A673 (cell line): ENCODE results near the gene FAM171A2. TPM values are rescaled to one million over a fixed set of nuclear protein-coding genes. Genes with fewer than 3 reads are reported as not detected.

ENCODE experiments used
- Bru-seq: library from RNA; stranded (reverse); fragments of 400-500 nt; gene quantifications from one replicate; lab custom pipeline; 2021; lab: Mats Ljungman, UMichigan
- BruChase-seq, 2 experiments: library from RNA; stranded (reverse); fragments of 400-500 nt; gene quantifications; one replicate each; lab custom pipeline; 2021; lab: Mats Ljungman, UMichigan
- BruUV-seq: library from RNA; stranded (reverse); fragments of 400-500 nt; replicated peaks from 2 replicates; lab custom pipeline; 2021; lab: Mats Ljungman, UMichigan
- CTCF ChIA-PET: fragments of 300-600 bp; sonication (Branson Sonifier 250); formaldehyde crosslinking; loops from one replicate; lab custom pipeline; 2022; ENCODE audit warnings: antibody characterized with exemption; lab: Charles Lee
- POLR2A ChIA-PET: fragments of 300-600 bp; sonication (Branson Sonifier 250); formaldehyde crosslinking; loops from one replicate; lab custom pipeline; 2022; ENCODE audit warnings: antibody characterized with exemption; ENCODE audit not compliant: low non-redundant PET; lab: Charles Lee
- DNase-seq: peaks from one replicate; pipeline ENCODE4 v3.0.0-alpha.2; 2015; ENCODE audit warnings: low spot score
- H3K27ac ChIP-seq: fragments of 200-600 bp; sonication (generic); 2 replicates; pipeline ENCODE4 v1.5.1; 2016; ENCODE audit warnings: mixed run types, low read depth, mild to moderate bottlenecking, mixed read lengths, antibody characterized with exemption, low read length; ENCODE audit not compliant: poor library complexity, severe bottlenecking
- H3K27me3 ChIP-seq: fragments of 200-600 bp; sonication (generic); replicated peaks from 2 replicates; pipeline ENCODE4 v1.6.1; 2017; ENCODE audit warnings: mixed run types, low read depth, mild to moderate bottlenecking, mixed read lengths, antibody characterized with exemption, low read length; ENCODE audit not compliant: insufficient read depth, poor library complexity
- H3K36me3 ChIP-seq: fragments of 200-600 bp; sonication (generic); 2 replicates; pipeline ENCODE4 v1.6.1; 2016; ENCODE audit warnings: mixed run types, mild to moderate bottlenecking, mixed read lengths, antibody characterized with exemption, low read length; ENCODE audit not compliant: insufficient read depth, poor library complexity, severe bottlenecking
- H3K4me1 ChIP-seq: fragments of 200-600 bp; sonication (generic); 2 replicates; pipeline ENCODE4 v1.6.1; 2017; ENCODE audit warnings: mixed run types, mild to moderate bottlenecking, mixed read lengths, antibody characterized with exemption, low read length; ENCODE audit not compliant: insufficient read depth, poor library complexity, severe bottlenecking
- H3K4me3 ChIP-seq: fragments of 200-600 bp; sonication (generic); 2 replicates; pipeline ENCODE4 v1.5.1; 2016; ENCODE audit warnings: low read depth, mixed run types, mild to moderate bottlenecking, mixed read lengths, low read length; ENCODE audit not compliant: poor library complexity, severe bottlenecking
- H3K9me3 ChIP-seq: fragments of 200-600 bp; sonication (generic); 2 replicates; pipeline ENCODE4 v1.6.1; 2016; ENCODE audit warnings: mixed run types, low read depth, mild to moderate bottlenecking, mixed read lengths, antibody characterized with exemption, low read length; ENCODE audit not compliant: poor library complexity, severe bottlenecking
- EZH2 ChIP-seq: fragments of 200-600 bp; sonication (generic); IDR thresholded peaks from 2 replicates; pipeline ENCODE4 v1.6.1; 2017; ENCODE audit warnings: borderline replicate concordance, low read depth, mild to moderate bottlenecking, mixed read lengths, antibody characterized with exemption, low read length; ENCODE audit not compliant: poor library complexity, severe bottlenecking
- intact Hi-C: fragments of 100-400 bp; cut with micrococcal nuclease; formaldehyde crosslinking; loops from one replicate; pipeline ENCODE4 v1.10.0; 2022; ENCODE audit not compliant: unreplicated experiment
- long read RNA-seq: library from polyadenylated mRNA; stranded (forward); transcript quantifications from one replicate; pipeline ENCODE4 v2.0.0, GENCODE V29; 2022
- total RNA-seq: library from RNA; stranded (reverse); gene quantifications from 2 replicates; pipeline ENCODE4 v1.2.3, GENCODE V29; 2021
- TF ChIP-seq, protein P1 (sequence below): fragments of 300-800, 200-600 bp; sonication (generic); conservative IDR thresholded peaks from 2 replicates; pipeline ENCODE4 v1.5.1; 2017; ENCODE audit warnings: low read depth, mild to moderate bottlenecking, antibody characterized with exemption, low read length, moderate library complexity, mixed read lengths

The FAM171A2 gene
- 12.8 and 14.9 TPM in 2 replicates for total RNA-seq
- Bru-seq, nascent RNA = percentile 42 among the genes with signal in this experiment
- percentile 49 among the genes with signal in this experiment for BruChase-seq, experiment 1, labeled RNA remaining after a 2-hour chase
- percentile 45 among the genes with signal in this experiment for BruChase-seq, experiment 2, labeled RNA remaining after a 6-hour chase
- long read RNA-seq, partial matches to known transcripts = 1 of 11 reads
- long read RNA-seq, other reads (novel, unspliced or antisense) = 6 of 11 reads

DNA sequence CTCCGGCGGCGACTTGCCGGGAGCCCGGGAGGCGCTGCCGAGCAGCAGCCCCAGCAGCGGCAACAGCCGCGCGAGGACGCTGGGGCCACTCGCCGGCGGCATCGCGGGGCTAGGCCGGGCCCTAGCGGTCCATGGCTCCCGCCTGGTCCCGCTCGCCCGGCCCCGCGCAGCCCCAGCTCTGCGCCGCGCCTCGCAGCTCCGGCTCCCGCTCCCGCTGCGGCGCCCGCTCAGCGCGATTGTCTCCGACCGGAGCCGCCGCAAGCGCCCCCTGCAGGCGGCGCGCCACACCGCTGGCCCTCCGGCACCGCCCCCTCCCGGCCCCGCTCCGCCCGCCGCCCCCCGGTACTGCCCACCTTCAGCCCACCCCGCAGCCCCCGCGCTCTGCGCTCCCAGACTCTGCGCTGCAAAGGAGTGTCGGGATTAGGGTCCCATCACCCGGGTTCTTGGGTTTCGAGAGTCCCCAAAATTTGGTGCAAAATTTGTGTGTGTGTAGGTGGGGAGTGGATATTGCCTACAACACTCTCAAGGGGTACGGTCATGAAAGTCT, at the start of gene FAM171A2:
FAM171A2 (minus strand) TSS at position 241 of the 547 bp plus-strand sequence; CDS start at position 102, 139 bp downstream.
- peak; percentile 58 for DNase-seq
- CTCF ChIA-PET = interaction anchor here (0.6 to 0.7 kb wide), 4 partner anchors 11 to 206 kb away, joined by 4 to 12 read pairs (median 4); no protein-coding TSS in a partner anchor

DNA sequence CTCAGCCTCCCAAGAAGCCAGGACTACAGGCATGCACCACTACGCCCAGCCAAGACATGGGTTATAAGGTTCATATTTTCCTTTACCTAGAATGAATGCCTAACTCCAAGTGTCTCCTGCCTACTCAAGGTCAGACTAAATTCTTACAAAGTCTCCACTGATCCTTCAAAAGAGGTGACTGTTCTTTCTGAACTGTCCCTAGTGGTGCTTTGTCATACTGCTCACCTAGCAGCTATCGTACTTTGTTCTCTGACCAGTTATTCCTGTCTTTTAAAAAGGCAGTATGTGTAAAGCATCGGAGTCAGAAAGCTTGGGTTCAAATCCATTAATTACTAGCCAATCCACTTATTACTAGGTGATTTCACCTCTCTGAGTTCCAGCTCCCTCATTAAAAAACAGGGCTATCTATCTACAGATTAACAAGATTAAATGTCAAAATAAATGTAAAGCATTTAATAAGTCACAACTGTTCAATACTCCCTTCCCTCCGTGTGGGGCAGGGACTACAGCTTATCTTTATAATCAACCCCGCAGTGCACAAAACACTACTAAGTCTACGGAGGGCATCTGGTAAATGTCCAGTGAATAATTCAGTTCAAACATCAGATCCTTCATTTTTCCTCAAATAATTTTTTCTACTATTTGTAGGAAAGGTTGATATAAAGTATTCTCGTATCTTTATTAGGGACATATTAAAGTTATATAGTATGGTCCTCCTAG, 45.8 kb upstream of the FAM171A2 start:
- CTCF ChIA-PET = no interaction called here
- H3K27ac ChIP-seq = no peak overlapping the region
- intact Hi-C loops = no loop called here
- peaks cover 3% of the 10 kb centered on the region for H3K36me3 ChIP-seq
- TF ChIP-seq, protein P1, sequence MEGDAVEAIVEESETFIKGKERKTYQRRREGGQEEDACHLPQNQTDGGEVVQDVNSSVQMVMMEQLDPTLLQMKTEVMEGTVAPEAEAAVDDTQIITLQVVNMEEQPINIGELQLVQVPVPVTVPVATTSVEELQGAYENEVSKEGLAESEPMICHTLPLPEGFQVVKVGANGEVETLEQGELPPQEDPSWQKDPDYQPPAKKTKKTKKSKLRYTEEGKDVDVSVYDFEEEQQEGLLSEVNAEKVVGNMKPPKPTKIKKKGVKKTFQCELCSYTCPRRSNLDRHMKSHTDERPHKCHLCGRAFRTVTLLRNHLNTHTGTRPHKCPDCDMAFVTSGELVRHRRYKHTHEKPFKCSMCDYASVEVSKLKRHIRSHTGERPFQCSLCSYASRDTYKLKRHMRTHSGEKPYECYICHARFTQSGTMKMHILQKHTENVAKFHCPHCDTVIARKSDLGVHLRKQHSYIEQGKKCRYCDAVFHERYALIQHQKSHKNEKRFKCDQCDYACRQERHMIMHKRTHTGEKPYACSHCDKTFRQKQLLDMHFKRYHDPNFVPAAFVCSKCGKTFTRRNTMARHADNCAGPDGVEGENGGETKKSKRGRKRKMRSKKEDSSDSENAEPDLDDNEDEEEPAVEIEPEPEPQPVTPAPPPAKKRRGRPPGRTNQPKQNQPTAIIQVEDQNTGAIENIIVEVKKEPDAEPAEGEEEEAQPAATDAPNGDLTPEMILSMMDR = no peak
- no peak for TF ChIP-seq EZH2
- BruUV-seq = no TSS peak
- no peak for DNase-seq
- no peaks in the 10 kb centered on the region for H3K4me1 ChIP-seq
- no peaks in the 10 kb centered on the region for H3K9me3 ChIP-seq
- no peaks in the 10 kb centered on the region for H3K27me3 ChIP-seq
- no peak overlapping the region for H3K4me3 ChIP-seq
- POLR2A ChIA-PET = no interaction called here

More for the DNA sequence above, at the start of gene FAM171A2:
- POLR2A ChIA-PET = no interaction called here
- Histone ChIP-seq H3K36me3 (no peaks in the 10 kb centered on the region), H3K27ac (peak within 1 kb of the TSS; percentile 80), H3K4me1 (peaks cover 21% of the 10 kb centered on the region), H3K4me3 (peak within 1 kb of the TSS; percentile 68), H3K27me3 (no peaks in the 10 kb centered on the region), H3K9me3 (no peaks in the 10 kb centered on the region)
- BruUV-seq = no TSS peak
- intact Hi-C loops = no loop called here
- TF ChIP-seq, protein P1 = no peak; the same call in 1 of the 2 replicates
- TF ChIP-seq EZH2 = no peak

GRCh38 chr17:44408786-44409185, 45.1 kb upstream of the FAM171A2 start:
- DNase-seq = no peak
- Histone ChIP-seq H3K27ac (no peak overlapping the region), H3K4me1 (no peaks in the 10 kb centered on the region), H3K36me3 (peaks cover 3% of the 10 kb centered on the region), H3K4me3 (no peak overlapping the region), H3K9me3 (no peaks in the 10 kb centered on the region), H3K27me3 (no peaks in the 10 kb centered on the region)
- no TSS peak for BruUV-seq
- ChIA-PET CTCF (no interaction called here), POLR2A (no interaction called here)
- intact Hi-C loops = no loop called here
- TF ChIP-seq, protein P1 = no peak
- TF ChIP-seq EZH2 = no peak
